GM18499 (cell line): ENCODE results near the gene NHEJ1.

Source experiments
- ATAC-seq: cut with Tn5 transposase; IDR thresholded peaks from one replicate; pipeline ENCODE4 v1.9.1; 2021; ENCODE audit warnings: moderate number of reproducible peaks; ENCODE audit not compliant: insufficient read depth, unreplicated experiment

Gene NHEJ1

GRCh38 chr2:219035942-219036341, 124.7 kb downstream of the NHEJ1 start:
- no peak for ATAC-seq

- no peak for ATAC-seq
These were observed 125.8 kb downstream of the NHEJ1 start for GRCh38 chr2:219034823-219035222.

- no peak for ATAC-seq
These were observed 128.4 kb downstream of the NHEJ1 start for GRCh38 chr2:219032051-219032745.

- no peak for ATAC-seq
These were observed 129.4 kb downstream of the NHEJ1 start for GRCh38 chr2:219031005-219031738.

- no peak for ATAC-seq
These were observed 130.3 kb downstream of the NHEJ1 start for GRCh38 chr2:219030177-219030940.

GRCh38 chr2:219029829-219030165, 130.8 kb downstream of the NHEJ1 start:
- no peak for ATAC-seq

- ATAC-seq = no peak
These were observed 131.4 kb downstream of the NHEJ1 start for GRCh38 chr2:219028996-219029828.

GRCh38 chr2:219028141-219028540, 132.5 kb downstream of the NHEJ1 start:
- ATAC-seq = no peak

- no peak for ATAC-seq
These were observed 133.0 kb downstream of the NHEJ1 start for GRCh38 chr2:219027511-219028055.

- no peak for ATAC-seq
These were observed 133.7 kb downstream of the NHEJ1 start for GRCh38 chr2:219026946-219027345.

GRCh38 chr2:219025637-219026585, 134.7 kb downstream of the NHEJ1 start:
- ATAC-seq = no peak
